ENCODE results near the gene RAB40B.

Gene RAB40B

DNA sequence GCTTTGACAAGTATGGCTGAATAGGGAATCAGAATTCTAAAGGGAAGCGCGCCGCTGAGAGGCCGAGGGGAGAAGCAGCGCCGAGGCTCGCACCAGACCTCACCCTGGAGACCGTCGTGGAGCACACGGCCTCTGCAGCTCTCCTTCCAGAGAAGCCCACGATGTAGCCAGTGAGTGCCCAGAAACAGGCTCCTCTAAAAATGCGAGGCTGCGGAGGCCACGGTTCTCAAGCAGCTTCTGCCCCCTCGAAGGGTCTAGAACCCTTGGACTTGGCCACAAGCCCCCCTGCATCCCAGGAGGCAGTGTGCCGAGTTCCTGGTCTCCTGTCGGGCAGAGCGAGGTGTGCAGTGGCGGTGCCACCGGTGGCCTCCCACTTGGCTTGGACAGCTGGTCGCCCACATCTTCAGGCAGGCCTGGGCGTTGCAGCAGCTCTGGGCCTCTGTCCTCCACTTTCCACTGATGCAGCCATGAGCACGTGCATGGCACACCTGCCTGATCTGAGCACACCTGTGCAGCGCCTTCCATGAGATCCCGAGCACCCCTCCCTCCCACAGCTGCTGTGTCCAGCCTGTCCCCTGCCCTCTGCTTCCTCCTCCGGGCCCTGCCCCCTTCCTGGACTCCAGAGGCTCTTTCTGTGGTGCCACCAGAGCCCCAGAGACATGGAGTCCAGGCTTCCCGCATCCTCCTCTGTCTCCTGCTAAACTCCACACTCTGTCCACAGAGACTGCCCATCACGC, 31.4 kb downstream of the RAB40B start:
- H3K4me3 ChIP-seq (ENCODE audit: low read depth, low read length) = no peak overlapping the region
- in situ Hi-C loops (cut with HindIII; ENCODE audit: low sequenced_read_pairs) = no loop called here
- TF ChIP-seq, protein P1, sequence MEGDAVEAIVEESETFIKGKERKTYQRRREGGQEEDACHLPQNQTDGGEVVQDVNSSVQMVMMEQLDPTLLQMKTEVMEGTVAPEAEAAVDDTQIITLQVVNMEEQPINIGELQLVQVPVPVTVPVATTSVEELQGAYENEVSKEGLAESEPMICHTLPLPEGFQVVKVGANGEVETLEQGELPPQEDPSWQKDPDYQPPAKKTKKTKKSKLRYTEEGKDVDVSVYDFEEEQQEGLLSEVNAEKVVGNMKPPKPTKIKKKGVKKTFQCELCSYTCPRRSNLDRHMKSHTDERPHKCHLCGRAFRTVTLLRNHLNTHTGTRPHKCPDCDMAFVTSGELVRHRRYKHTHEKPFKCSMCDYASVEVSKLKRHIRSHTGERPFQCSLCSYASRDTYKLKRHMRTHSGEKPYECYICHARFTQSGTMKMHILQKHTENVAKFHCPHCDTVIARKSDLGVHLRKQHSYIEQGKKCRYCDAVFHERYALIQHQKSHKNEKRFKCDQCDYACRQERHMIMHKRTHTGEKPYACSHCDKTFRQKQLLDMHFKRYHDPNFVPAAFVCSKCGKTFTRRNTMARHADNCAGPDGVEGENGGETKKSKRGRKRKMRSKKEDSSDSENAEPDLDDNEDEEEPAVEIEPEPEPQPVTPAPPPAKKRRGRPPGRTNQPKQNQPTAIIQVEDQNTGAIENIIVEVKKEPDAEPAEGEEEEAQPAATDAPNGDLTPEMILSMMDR (IDR thresholded peaks at IDR 0.05; ENCODE audit: low read depth, low read length) = no peak
- no peak for DNase-seq (ENCODE audit: low read depth, low spot score)

DNA sequence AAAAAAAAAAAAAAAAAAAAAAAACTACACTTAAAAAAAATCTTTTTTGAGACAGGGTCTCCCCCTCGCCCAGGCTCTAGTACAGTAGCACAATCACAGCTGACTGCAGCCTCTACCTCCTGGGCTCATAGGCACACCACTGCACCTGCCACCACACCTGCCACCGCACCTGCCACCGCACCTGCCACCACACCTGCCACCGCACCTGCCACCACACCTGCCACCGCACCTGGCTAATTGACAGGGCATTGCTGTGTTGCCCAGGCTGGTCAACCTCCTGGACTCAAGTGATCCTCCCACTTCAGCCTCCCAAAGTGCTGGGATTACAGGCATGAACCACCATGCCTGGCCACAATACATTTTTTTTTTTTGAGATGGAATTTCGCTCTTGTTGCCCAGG, 32.6 kb downstream of the RAB40B start:
- in situ Hi-C loops (cut with HindIII; ENCODE audit: low sequenced_read_pairs) = no loop called here
- no peak for DNase-seq (ENCODE audit: low read depth, low spot score)
- no peak overlapping the region for H3K4me3 ChIP-seq (ENCODE audit: low read depth, low read length)
- TF ChIP-seq, protein P1 (IDR thresholded peaks at IDR 0.05; ENCODE audit: low read depth, low read length) = no peak

DNA sequence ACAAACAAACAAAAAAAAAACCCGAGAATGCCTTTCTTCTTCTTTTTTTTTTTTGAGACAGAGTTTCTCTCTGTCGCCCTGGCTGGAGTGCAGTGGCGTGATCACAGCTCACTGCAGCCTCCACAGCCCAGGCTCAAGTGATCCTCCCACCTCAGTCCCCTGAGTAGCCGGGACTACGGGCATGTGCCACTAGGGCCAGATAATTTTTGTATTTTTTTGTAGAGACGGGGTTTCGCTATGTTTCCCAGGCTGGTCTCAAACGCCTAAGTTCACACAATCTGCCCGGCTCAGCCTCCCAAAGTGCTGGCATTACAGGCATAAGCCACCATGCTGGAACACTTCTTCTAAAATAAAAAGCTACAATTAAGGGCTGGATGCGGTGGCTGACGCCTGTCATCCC, 33.3 kb downstream of the RAB40B start:
- TF ChIP-seq, protein P1 (IDR thresholded peaks at IDR 0.05; ENCODE audit: low read depth, low read length) = no peak
- in situ Hi-C loops (cut with HindIII; ENCODE audit: low sequenced_read_pairs) = no loop called here

DNA sequence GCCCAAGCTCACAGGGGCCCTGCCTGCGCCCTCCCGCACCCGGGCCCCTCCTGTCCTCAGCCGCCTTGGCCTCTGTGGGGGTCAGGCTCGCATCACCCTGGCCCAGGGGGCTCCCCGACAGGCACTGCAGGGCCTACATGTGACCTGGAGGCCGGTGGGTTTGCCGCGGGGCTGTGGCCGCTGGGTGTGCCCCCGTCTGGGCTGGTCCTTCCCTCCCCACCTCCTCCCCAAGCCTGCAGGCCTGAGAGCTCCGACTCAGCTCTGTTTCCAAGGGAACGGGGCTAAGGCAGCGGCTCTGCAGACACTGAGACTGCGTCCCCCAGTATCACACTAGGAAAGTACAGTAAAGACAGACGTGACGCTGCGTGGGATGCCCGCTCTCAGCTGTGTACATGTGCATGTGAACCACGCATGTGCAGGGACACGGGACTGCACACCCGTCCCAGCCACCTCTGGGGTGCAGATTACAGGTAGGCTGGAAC, 33.8 kb downstream of the RAB40B start:
- H3K4me3 ChIP-seq (ENCODE audit: low read depth, low read length) = no peak overlapping the region
- DNase-seq (ENCODE audit: low read depth, low spot score) = no peak
- TF ChIP-seq, protein P1 (IDR thresholded peaks at IDR 0.05; ENCODE audit: low read depth, low read length) = no peak
- in situ Hi-C loops (cut with HindIII; ENCODE audit: low sequenced_read_pairs) = no loop called here

More for the DNA sequence above, 33.3 kb downstream of the RAB40B start:
- H3K4me3 ChIP-seq (ENCODE audit: low read depth, low read length) = no peak overlapping the region
- DNase-seq (ENCODE audit: low read depth, low spot score) = no peak

DNA sequence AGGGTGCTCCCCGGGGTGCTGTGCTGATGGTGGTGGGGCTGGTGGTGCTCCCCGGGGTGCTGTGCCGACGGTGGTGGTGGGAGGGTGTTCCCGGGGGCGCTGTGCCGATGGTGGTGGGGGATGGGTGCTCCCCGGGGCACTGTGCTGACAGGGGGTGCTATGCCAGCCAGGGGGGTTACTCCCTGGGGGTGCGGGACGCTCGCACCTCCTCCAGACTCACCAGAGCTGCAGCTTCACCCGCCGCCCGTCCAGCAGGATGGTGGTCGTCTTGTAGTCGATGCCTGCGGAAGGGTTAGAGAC, 34.3 kb downstream of the RAB40B start:
- no peak for DNase-seq (ENCODE audit: low read depth, low spot score)
- H3K4me3 ChIP-seq (ENCODE audit: low read depth, low read length) = no peak overlapping the region
- TF ChIP-seq, protein P1 (IDR thresholded peaks at IDR 0.05; ENCODE audit: low read depth, low read length) = no peak
- in situ Hi-C loops (cut with HindIII; ENCODE audit: low sequenced_read_pairs) = no loop called here

DNA sequence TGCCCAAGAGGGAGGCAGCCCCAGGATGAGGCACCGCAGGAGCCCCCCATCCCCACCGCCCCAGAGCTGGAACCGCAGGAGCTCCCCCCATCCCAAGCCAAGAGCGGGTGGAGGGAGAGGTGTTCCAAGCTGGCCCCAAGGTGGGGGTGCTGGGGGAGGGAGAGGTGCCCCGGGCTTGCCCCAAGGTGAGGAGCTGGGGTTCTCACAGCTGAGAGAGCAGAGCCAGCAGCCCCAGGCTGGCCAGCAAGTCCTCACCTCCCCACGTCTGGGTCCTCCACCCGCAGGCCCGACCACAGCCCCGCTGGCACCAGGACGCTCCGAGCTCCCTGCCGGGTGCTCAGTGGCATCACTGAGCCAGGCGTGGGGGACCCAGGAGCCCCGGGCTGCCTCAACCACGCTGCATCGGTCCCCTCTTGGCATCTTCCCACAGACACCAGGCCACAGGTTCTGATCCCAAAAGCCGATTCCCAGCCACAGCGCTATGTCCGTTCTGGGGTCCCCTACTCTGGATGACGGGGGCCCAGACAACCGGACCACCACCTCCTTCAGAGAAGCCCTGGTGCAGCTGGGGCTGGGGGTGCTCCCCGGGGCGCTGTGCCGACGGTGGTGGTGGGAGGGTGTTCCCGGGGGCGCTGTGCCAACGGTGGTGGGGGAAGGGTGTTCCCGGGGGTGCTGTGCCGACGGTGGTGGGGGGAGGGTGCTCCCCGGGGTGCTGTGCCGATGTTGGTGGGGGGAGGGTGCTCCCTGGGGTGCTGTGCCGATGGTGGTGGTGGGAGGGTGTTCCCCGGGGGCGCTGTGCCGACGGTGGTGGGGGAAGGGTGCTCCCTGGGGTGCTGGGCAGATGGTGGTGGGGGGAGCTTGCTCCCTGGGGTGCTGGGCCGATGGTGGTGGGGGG, 34.9 kb downstream of the RAB40B start:
- in situ Hi-C loops (cut with HindIII; ENCODE audit: low sequenced_read_pairs) = no loop called here
- TF ChIP-seq, protein P1 (IDR thresholded peaks at IDR 0.05; ENCODE audit: low read depth, low read length) = no peak
- H3K4me3 ChIP-seq (ENCODE audit: low read depth, low read length) = no peak overlapping the region
- no peak for DNase-seq (ENCODE audit: low read depth, low spot score)

All from astrocyte of the spinal cord (primary cell).